ENCODE data around the gene PFKFB4. TPM values are rescaled to one million over a fixed set of nuclear protein-coding genes. Genes with fewer than 3 reads are reported as not detected.

PFKFB4 gene
- polyA plus RNA-seq, 3 donors: 5.3 to 6.2 (median 6.0) TPM

DNA sequence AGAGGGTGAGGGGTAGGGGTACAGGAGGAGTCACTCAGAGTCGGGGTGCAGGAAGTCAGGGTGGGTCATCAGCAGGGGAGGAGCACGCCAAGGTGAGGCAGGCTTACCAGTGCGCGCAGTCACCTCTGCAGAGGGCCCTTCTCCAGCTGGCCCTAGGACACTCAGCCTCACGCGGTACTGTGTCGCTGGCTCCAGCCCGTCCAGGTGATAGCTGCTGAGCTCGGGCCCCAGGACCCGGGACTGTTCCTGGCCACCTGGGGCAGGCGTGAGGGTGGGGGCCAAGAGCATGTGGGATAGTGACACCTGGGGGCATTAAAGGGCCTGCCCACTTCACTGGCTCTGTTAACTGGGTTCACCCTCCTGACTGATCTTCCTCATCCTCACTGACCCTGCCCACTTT, 31.1 kb upstream of the PFKFB4 start:
- no peak for DNase-seq

DNA sequence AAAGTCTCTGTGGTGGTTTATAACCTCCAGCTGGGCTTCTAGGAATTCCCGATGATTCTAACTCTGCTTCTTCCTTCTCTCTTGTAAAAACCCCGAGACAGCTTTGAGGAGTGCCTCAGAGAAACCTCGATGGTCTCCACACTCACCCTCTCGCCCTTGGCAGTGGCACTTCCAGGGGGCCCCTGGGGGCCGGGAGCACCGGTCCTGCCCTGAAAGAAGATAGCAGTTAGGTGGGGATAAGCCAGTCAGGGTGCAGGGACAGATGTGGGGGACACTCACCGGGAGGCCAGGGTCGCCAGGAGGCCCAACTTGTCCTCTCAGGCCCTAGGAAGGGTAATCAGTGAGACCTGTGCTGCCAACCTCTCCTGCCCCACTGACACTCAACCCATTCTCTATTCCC, 28.8 kb upstream of the PFKFB4 start:
- DNase-seq: no peak

DNA sequence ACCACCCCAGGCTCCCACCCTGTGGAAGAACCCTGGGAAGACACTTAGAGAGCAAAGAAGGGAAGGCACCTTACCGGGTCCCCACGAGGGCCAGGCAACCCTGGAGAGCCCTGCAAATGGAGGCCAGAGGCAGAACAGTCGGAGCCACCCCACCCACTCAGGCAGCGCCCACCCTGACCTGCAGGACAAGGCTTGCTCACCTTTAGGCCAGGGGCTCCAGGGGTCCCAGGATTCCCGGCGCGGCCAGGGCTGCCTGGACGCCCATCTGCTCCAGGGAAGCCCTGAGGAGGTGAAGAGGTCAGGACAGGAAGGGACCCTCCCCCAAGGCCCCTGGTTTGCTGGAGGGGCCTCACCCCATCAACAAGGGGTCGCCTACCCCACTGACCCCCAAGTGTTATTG, 28.2 kb upstream of the PFKFB4 start:
- DNase-seq: no peak

DNA sequence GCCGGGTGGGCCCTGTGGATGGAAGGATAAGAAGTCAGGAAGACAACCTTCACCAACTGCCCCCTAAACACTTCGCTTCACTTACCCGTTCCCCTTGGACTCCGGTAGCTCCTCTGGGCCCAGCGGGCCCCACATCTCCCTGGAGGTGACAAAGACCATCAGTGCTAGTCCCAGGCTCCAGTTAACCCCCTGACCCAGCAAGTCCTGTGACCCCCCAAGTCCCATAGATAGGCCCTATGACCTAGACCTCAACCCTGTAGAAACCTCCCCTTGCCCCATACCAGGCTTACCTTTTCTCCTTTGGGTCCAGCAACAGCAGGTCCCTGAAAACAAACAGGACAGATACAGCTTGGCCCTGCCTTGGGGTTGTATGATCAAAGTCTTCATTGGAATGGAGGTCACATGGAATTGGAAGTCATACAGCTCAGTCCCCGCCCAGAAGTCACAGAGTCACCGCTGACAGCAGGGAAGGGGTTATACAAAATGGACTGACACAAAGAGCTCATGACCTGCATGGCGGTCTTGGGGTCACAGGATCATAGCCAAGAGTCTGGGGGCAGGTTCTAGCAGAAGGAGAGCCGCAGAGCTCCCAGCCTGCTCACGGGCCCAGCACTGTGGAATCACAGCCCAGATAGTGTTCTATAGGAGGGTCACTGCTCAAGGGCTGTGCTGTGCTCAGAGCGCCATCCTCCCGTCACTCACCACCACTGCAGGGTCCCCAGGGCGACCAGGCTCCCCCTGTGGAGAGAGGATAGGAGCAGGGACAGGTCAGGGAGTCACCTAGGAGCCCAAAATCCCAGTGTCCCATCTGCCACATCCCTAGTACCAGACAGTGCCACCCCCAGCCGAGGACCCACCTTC, 25.2 kb upstream of the PFKFB4 start:
- DNase-seq: no peak

DNA sequence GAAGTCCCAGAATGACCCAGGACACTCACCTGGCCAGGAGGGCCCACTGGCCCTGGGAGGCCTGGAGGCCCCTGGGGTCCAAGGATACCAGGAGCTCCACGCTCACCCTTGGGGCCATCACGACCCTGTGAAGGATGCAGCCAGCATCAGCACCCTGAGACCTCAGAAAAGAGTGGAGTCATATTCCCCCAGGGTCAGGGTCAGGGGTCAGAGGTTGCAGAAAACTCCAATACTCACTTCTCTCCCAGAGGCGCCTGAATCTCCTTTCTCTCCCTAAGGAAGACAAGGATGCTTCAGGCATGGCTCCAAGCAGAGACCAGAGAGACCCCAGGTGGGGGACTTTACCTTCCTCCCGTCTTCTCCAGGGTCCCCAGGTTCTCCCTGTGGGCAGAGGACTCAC, 20.0 kb upstream of the PFKFB4 start:
- no peak for DNase-seq

DNA sequence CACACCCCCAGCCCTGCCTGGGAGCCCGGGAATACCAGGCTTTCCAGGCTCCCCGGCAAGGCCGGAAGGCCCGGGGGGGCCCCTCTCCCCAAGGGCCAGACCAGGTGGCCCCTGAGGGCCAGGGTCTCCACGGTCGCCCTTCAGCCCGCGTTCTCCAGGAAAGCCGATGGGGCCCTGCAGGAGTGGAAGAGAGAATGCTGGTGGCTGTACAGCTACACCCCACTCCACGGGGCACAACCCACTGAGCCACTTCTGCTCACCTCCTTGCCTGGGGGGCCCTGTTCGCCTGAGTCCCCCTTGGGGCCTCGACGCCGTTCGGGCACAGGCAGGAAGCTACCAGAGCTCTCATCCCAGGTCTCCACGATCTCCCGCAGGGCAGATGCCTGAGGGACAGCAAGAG, 18.8 kb upstream of the PFKFB4 start:
- no peak for DNase-seq

DNA sequence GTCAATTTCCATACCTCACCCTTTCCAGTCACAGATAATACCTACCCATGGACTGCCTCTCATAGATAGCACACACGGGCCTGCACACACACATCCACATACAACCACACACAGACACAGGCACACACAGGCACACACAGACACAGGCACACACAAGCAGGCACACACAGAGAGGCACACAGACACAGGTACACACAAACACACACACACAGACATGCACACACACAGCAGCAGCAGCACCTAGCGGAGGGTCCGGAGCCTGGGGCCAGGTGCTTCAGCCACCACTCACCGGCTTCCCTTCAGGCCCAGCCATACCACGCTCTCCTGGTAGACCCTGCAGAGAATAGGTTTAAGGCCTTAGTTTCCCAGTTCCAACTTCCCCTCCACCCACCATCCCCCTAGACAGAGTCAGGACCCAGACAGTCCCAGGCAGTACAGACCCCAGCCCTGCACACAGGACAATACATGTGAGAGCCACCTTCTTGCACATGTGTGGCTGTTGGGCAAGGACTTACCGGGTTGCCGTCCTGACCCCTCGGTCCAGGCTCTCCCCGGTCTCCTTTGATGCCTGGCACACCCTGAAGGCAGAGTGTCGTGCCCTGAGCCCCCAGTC, 17.5 kb upstream of the PFKFB4 start:
- no peak for DNase-seq

DNA sequence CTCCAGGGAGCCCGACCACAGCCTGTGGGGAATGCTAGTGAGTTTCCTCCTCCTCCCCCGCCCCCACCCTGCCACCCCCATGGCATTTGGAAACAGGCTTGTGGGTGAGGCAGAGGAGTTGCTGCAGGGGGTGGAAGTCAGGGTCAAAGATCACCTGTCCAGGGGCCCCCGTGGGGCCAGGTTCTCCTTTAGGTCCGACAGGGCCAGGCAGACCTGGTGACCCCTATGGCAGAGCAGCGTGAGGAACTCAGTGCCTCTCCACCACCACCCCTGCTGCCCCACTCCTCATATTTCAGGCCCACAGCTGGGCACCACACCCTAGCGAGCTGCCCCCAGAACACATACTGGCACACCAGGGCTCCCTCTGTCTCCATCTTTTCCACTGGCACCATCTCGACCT, 15.9 kb upstream of the PFKFB4 start:
- DNase-seq: no peak

DNA sequence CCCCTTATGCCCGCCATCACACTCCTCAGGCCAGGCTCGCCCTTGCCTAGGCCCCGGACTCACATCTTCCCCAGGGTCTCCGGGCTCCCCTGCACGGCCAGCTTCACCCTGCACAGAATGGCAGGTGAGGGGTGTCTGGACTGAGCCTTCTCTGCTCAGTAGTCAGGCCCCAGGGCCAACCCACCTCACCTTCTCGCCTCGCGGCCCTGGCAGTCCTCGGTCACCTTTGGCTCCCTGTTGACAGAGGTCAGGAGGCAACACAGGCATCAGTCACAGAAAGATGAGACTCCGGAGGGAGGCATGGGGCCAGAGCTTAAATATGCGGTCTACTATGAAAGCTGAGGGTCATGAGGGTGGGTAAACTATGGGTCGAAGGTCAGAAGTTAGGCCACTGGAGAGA, 15.3 kb upstream of the PFKFB4 start:
- no peak for DNase-seq

DNA sequence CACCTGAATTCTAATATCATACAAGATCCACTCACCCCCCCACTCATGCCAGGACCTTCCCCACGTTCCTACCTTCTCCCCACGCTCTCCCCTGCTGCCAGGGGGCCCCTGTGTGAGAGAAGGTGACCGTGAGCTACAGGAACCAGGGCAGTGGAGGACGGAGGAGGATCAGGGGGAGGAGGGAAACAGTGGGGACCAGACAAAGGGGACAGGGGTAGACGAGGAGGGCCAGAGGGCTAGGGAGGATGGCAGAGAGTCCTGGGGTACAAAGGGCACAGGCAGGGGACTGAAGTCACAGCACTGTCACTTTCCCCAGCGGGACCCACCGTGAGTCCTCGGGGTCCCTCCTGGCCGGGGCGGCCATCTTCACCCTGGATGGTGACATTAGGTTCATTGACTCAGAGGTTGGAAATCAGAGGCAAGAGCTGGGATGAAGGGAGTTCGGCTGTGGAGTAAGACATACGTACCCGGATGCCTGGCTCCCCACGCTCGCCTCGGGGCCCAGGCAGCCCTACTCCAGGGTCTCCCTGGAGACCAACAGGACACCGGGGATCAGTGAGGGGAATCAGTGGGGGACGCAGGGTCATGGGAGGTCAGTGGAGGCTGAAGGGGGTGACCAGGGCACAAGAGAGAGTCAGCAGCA, 13.3 kb upstream of the PFKFB4 start:
- no peak for DNase-seq

DNA sequence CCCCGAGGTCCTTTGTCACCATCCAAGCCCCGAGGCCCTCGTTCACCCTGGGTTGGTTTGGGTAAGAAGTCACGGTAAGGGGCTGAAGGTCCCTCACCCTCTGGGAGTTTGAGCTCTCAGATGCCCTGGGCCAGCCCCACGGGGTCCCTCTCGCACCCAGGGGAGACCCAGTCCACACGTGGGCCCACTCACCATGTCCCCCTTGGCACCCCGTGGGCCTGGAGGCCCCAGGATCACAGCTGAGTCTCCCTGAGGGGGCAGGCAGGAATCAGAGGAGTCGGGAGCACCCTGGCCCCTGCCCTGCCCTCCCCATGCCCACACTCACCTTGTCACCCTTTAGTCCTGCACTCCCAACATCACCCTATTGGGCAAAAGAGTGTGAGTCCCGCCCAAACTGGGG, 12.8 kb upstream of the PFKFB4 start:
- DNase-seq: no peak

DNA sequence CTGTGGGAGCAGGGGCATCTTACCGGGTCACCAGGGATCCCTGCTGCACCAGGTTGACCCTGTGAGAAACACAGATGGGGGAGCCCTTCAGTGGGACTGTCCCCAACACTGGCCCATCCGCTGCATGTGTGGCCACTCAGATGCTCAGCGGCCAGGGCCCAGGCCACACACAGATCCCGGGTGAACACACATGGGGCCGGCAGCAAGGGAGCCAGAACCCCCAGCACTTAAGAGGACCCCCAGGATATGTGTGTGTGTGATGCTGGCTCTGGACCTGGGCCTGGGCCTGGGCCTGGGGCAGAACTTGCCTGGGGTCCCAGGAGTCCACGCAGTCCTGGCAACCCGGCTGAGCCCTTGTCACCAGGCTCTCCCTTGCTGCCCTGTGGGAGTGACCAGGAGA, 11.9 kb upstream of the PFKFB4 start:
- no peak for DNase-seq

DNA sequence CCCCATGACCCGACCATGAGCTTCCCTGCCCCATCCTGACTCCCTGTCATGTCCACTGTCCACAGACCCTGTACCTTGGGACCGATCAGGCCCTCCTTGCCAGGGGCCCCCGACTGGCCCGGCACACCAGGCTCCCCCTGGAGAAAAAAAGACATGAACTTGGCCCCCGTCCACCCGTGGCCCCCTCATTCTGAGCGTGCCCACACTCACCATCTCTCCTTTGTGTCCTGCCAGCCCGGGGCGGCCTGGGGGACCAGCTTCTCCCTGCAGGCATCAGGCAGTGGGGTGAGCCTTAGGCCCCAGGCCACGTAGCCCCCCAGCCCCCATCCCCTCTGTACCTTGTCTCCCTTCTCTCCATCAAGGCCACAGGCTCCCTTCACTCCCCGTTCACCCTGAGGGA, 10.9 kb upstream of the PFKFB4 start:
- DNase-seq: no peak

DNA sequence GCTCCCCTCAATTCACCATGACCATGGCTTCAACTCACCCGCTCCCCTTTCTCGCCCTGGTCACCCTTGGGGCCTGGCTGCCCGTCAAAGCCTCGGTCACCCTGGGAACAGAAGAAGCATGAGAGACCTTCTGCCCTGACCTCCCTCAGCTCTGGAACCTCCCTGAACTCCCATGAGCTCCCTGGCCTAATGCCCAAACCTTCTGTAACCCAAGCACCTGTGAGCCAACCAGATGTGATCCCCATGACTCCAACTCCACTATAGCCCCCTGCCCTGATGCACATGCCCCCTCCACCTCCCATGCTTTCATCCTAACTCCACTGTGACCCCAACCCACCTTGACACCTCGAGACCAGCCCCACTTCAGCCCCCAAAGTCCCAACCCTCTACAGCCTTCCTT, 10.5 kb upstream of the PFKFB4 start:
- DNase-seq: no peak

DNA sequence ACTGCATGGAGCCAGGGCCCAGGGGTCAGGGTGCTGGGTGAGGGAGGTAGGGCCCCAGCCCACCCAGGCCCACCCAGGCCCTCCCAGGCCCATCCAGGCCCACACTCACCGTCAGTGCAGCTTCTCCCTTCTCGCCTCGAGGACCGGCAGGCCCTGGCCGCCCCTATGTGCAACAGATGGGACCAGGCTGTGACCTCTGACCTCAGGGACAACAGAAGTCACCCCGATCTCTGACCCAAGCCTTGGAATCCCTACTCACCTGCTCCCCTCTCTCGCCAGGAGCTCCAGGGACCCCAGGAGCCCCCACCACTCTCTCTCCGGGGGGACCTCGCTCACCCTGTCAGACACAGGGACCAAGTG, 9.8 kb upstream of the PFKFB4 start:
- no peak for DNase-seq

DNA sequence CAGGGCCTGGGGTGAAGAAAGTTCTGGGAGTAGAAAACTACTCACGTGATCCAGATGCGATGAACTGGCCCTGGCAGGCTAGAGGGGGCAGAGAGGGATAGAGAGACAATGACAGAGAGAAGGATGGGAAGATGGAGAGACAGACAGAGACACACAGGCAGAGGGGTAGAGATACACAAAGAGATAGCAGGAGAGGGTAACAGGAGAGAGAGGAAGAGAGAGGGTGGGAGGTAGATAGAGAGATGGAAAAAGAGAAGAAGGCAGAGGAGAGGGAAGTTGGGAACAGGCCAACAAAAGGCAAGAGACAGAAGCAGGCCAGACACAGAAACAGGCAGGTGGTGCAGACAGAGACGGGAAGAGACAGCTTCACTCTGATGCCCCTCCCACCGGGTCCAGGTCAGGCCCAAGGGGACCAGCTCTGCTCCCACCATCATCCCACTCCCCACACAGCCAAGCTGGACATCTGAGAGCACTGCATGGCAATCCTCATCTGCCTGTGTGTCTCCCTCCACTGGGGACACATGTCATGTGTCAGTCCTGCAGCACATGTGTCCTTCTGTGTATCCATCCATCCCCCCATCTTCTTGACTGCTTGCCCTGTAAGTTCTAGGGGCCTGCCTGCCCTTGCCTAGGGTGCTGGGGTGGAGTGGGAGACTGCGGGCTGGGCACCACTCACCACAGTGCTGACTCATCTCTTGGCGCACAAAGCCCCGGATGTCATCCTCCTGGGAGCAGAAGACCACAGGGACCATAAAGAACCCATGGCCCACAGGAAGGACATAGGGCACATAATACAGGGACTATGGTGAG, 9.2 kb upstream of the PFKFB4 start:
- no peak for DNase-seq

DNA sequence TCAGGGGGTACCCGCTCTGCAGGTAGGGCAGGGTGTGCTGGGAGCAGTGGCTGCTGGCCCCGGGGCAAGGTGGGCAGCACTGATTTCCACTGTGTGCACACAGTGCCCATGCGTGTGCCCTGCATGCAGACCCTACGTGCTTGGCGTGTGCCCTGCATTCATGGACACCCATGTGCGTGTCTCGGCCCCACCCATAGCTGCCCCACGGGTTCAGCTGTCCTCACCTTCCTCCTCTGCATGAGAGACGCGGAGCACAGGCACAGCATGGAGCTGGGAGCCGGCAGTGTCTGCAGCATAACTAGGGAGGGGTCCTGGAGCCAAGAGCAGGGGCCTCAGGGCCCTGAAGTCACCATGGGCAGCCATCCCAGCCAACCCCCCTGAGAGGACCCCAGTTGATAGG, 8.6 kb upstream of the PFKFB4 start:
- DNase-seq: no peak

DNA sequence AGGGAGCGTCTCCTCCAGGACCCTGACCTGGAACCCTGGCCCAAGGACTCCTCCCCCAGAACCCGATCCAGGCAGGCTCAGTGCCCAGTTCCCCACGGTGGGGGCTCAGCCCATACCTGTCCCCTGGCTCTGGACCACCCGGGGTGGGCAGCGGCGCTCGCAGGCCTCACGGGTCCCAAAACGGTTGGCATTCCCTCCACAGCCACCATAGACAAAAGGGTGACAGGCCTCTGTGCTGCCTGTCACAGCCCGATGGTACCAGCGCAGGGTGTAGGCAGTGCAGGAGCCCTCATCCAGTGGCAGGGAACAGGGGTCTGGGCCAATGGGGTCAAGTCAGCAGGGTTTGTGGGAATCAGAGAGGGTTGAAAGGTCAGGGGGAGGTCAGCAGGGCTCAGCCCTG, 8.1 kb upstream of the PFKFB4 start:
- no peak for DNase-seq

DNA sequence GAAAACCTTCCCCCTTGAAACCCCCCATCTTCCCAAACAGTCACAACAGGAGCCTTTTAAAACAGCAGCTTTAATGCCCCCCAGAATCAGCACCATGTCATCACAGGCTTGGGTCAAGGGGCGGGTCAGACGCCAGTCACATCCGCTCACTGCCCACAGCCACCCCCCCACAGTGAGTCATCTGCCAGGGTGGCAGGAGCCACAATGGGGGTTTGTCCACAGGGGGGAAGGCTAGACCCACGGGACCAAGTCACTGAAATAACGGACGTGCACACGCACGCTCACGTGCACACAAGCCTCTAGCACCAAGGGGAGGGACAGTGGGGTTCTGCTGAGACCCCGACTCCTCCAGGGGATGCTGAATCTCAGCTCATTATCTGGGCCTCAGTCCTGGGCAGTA, 7.4 kb upstream of the PFKFB4 start:
- DNase-seq: no peak

DNA sequence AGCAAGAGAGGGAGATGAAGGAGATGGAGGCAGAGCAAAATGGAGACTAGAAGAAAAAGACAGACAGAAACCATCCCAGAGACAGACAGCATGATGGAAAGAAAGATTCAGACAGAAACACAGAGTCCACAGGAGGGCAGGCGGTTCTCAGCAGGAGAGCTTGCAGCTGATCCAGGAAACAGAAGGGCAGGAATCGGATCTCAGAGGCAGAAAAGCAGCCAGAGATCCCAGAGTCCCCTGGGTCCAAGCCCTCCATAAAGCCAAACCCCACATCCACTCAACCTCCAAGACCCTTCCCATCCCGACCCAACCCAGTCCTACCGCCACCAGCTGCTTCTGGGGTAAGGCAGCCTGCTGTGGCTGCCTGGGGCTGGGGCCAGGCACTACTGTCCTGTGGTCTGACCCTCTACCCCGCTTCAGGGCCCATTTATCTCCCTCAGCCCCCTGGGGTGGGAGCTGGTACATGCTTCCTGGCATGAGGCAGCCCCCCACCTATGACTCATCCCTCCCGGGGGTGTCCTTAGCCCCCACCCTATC, 6.8 kb upstream of the PFKFB4 start, which contains the start of gene UCN2:
Gene UCN2, minus strand, starts transcription at position 400 of the 537 bp plus-strand sequence. CDS start 657 bp downstream, outside the sequence.
- no peak for DNase-seq

DNA sequence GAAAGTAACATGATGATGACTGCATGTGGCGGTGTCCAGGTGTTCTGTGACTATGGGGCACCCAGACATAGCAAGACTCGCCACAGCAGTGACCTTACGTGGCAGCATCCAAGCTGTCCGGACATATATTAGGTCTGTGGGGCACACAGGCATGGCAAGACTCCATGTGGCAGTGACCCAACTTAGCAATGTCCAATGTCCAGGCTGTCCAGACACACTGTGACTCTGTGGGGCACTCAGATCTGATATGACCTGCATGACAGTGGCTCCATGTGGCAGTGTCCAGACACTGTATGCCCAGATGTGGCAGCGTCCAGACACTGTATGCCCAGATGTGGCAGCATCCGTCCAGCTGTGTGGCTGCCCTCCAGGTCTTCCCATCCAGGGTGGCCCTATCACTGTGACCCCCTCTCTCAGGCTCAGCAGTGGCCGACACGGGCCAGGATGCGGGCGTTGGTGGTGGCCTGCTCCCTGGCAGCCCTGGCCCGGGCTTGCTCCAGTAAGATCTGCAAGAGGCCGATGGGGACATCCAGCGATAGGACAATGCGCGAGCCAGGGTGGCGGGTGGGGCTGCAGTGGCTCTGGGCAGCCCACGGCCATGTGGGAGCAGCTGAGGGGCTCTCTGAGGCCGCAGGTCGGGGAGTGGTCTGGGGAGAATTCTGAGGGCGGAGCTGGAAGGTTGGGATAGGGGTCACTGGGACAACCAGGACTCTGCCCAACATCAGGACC, 5.9 kb upstream of the PFKFB4 start:
- DNase-seq: no peak
